ENCODE results near the gene ZNF280A. TPM values are rescaled to one million over a fixed set of nuclear protein-coding genes. Genes with fewer than 3 reads are reported as not detected.

The ZNF280A gene
- total RNA-seq: not detected

GRCh38 chr22:22520020-22520656 lies at the start of gene ZNF280A:
TSS of gene ZNF280A (minus strand) at chr22:22520270. CDS start at chr22:22515630, 4,640 bp downstream.
- ChIA-PET POLR2A (no interaction called here), CTCF (interaction anchor here (1.2 kb wide), 1 partner anchor 11 kb away, joined by 6 read pairs; the partner anchor contains the start of gene ZNF280B)
- Mint-ChIP-seq H3K27me3 (peaks cover 31% of the 10 kb centered on the region), H3K27ac (no peak within 1 kb of the TSS), H3K4me3 (no peak within 1 kb of the TSS), H3K4me1 (peaks cover 4% of the 10 kb centered on the region), H3K36me3 (ENCODE audit: low read depth) (no peaks in the 10 kb centered on the region), H3K9me3 (no peaks in the 10 kb centered on the region)
- DNase-seq: no peak

DNA sequence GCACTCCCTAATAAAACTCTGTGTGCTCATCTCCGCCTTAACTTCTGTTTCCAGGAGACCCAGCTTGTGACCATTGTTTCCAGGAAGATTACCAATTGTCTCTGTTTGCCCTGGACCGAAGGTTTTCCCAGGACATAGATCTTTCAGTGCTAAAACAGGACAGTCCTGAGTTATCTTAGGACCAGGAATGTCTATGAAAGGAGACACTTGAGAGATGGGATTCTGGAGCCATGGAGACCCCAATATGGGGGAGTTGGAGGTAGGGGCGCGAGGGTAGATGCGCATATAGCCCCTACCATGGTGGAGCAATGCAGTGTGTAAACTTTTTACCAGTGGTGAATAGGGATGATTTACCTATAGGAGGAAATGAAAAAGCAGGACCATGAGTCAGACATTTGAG lies 49.1 kb upstream of the ZNF280A start:
- Mint-ChIP-seq H3K27me3 (peaks cover 40% of the 10 kb centered on the region), H3K27ac (no peak overlapping the region), H3K9me3 (no peaks in the 10 kb centered on the region), H3K36me3 (ENCODE audit: low read depth) (no peaks in the 10 kb centered on the region), H3K4me3 (no peak overlapping the region), H3K4me1 (no peaks in the 10 kb centered on the region)
- POLR2A ChIA-PET: no interaction called here
- no peak for DNase-seq
- CTCF ChIA-PET: no interaction called here

- POLR2A ChIA-PET: no interaction called here
- H3K4me3 Mint-ChIP-seq: no peak overlapping the region
- H3K27me3 Mint-ChIP-seq: peaks cover 27% of the 10 kb centered on the region
- CTCF ChIA-PET: interaction anchor here (0.8 to 1.0 kb wide), 2 partner anchors 11 to 20 kb away, joined by 3 read pairs; no protein-coding TSS in a partner anchor
- H3K4me1 Mint-ChIP-seq: no peaks in the 10 kb centered on the region
- DNase-seq: no peak
- H3K27ac Mint-ChIP-seq: no peak overlapping the region
- no peaks in the 10 kb centered on the region for H3K36me3 Mint-ChIP-seq (ENCODE audit: low read depth)
- no peaks in the 10 kb centered on the region for H3K9me3 Mint-ChIP-seq
These were observed 45.9 kb upstream of the ZNF280A start for GRCh38 chr22:22565981-22566380.

GRCh38 chr22:22558972-22559603 lies 39.0 kb upstream of the ZNF280A start, which contains the start of gene PRAME:
TSS of gene PRAME (minus strand) at chr22:22559265. CDS start at chr22:22556832, 2,433 bp downstream.
- DNase-seq: peak; percentile 81
- Mint-ChIP-seq H3K27ac (no peak within 1 kb of the TSS), H3K9me3 (no peaks in the 10 kb centered on the region), H3K36me3 (ENCODE audit: low read depth) (no peaks in the 10 kb centered on the region), H3K4me1 (peaks cover 4% of the 10 kb centered on the region), H3K27me3 (peaks cover 2% of the 10 kb centered on the region), H3K4me3 (no peak within 1 kb of the TSS)
- POLR2A ChIA-PET: no interaction called here
- CTCF ChIA-PET: interaction anchor here (0.6 to 1.9 kb wide), 9 partner anchors 8 to 55 kb away, joined by 3 to 9 read pairs (median 4); partner anchors contain the start of gene ZNF280B

DNA sequence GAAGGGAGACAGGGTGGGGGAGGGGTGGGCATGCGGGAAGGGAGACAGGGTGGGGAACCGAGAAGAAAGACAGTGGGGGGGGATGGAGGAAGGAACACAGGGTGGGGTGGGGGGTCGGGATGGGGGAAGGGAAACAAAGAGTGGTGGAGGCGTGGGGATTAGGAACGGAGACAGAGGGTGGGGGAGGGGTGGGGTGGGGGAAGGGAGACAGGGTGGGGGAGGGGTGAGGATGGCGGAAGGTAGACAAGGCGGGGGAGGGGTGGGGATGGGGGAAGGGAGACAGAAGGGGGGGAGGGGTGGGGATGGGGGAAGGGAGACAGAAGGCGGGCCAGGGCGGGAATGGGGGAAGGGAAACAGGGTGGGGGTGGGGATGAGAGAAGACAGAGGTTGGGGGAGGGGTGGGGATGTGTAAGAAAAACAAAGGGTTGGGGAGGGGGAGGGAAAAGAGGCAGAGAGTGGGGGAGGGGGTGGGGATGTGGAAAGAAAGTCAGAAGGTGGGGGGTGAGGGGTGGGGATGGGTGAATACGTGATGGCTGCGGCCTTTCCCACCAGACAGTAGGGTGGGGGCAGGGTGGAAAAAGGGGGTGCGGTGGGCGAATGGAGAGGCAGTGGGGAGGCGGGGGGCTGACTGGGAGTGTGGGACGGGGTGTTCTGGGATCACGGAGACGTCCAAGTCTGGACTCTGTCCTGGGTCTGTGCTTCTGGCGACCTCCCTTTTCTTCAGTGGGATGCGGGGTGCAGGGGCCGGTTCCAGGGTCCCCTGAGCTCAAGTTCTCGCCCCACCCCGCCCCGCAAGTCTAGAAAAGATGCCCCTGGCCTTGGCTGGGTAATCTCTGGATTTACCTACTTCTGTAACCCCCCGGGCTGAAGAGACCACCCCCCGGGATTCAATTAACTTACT lies 38.3 kb upstream of the ZNF280A start:
- Mint-ChIP-seq H3K36me3 (ENCODE audit: low read depth) (no peaks in the 10 kb centered on the region), H3K27ac (no peak overlapping the region), H3K9me3 (no peaks in the 10 kb centered on the region), H3K4me3 (no peak overlapping the region), H3K4me1 (peaks cover 4% of the 10 kb centered on the region), H3K27me3 (peaks cover 2% of the 10 kb centered on the region)
- DNase-seq: no peak
- ChIA-PET POLR2A (no interaction called here), CTCF (interaction anchor here (1.0 to 1.9 kb wide), 7 partner anchors 9 to 54 kb away, joined by 3 to 9 read pairs (median 4); no protein-coding TSS in a partner anchor)

- H3K4me3 Mint-ChIP-seq: no peak overlapping the region
- CTCF ChIA-PET: no interaction called here
- peaks cover 4% of the 10 kb centered on the region for H3K4me1 Mint-ChIP-seq
- H3K36me3 Mint-ChIP-seq (ENCODE audit: low read depth): no peaks in the 10 kb centered on the region
- DNase-seq: no peak
- no peaks in the 10 kb centered on the region for H3K27me3 Mint-ChIP-seq
- POLR2A ChIA-PET: no interaction called here
- H3K9me3 Mint-ChIP-seq: no peaks in the 10 kb centered on the region
- no peak overlapping the region for H3K27ac Mint-ChIP-seq
These were observed 37.2 kb upstream of the ZNF280A start for GRCh38 chr22:22556995-22557925.

DNA sequence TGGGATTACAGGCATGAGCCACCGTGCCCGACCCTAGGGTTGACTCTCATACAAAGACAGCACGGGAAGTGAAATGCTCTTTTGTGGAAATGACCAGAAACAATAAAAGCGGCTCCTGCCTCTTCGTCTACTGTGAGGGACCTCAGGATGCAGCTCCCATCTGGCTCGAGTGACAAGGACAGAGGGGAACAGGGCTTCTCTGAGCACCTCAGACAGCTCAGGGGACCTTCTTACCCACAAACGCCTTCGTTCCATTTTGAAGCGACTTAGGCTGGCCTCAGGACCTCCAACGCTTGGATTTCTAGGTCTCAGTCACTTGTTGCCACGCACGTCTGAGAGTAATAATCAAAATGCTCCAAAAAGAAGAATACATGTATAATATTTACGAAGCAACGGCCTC lies 36.5 kb upstream of the ZNF280A start:
- CTCF ChIA-PET: no interaction called here
- Mint-ChIP-seq H3K27me3 (no peaks in the 10 kb centered on the region), H3K36me3 (ENCODE audit: low read depth) (no peaks in the 10 kb centered on the region)

GRCh38 chr22:22555596-22555995 lies 35.5 kb upstream of the ZNF280A start:
- ChIA-PET POLR2A (no interaction called here), CTCF (interaction anchor here (0.7 kb wide), 1 partner anchor 83 kb away, joined by 3 read pairs; no protein-coding TSS in a partner anchor)
- Mint-ChIP-seq H3K9me3 (no peaks in the 10 kb centered on the region), H3K27ac (no peak overlapping the region), H3K4me3 (no peak overlapping the region), H3K27me3 (no peaks in the 10 kb centered on the region), H3K36me3 (ENCODE audit: low read depth) (no peaks in the 10 kb centered on the region), H3K4me1 (peaks cover 4% of the 10 kb centered on the region)
- DNase-seq: no peak

More for the DNA sequence above, 36.5 kb upstream of the ZNF280A start:
- peaks cover 4% of the 10 kb centered on the region for H3K4me1 Mint-ChIP-seq
- no peaks in the 10 kb centered on the region for H3K9me3 Mint-ChIP-seq
- H3K4me3 Mint-ChIP-seq: no peak overlapping the region
- POLR2A ChIA-PET: no interaction called here
- no peak overlapping the region for H3K27ac Mint-ChIP-seq
- DNase-seq: no peak

GRCh38 chr22:22554587-22555284 lies 34.7 kb upstream of the ZNF280A start:
- no peak for DNase-seq
- Mint-ChIP-seq H3K27ac (no peak overlapping the region), H3K27me3 (peaks cover 2% of the 10 kb centered on the region), H3K36me3 (ENCODE audit: low read depth) (no peaks in the 10 kb centered on the region), H3K4me1 (peaks cover 4% of the 10 kb centered on the region), H3K4me3 (no peak overlapping the region), H3K9me3 (no peaks in the 10 kb centered on the region)
- POLR2A ChIA-PET: no interaction called here
- CTCF ChIA-PET: interaction anchor here (0.7 kb wide), 1 partner anchor 10 kb away, joined by 3 read pairs; no protein-coding TSS in a partner anchor

DNA sequence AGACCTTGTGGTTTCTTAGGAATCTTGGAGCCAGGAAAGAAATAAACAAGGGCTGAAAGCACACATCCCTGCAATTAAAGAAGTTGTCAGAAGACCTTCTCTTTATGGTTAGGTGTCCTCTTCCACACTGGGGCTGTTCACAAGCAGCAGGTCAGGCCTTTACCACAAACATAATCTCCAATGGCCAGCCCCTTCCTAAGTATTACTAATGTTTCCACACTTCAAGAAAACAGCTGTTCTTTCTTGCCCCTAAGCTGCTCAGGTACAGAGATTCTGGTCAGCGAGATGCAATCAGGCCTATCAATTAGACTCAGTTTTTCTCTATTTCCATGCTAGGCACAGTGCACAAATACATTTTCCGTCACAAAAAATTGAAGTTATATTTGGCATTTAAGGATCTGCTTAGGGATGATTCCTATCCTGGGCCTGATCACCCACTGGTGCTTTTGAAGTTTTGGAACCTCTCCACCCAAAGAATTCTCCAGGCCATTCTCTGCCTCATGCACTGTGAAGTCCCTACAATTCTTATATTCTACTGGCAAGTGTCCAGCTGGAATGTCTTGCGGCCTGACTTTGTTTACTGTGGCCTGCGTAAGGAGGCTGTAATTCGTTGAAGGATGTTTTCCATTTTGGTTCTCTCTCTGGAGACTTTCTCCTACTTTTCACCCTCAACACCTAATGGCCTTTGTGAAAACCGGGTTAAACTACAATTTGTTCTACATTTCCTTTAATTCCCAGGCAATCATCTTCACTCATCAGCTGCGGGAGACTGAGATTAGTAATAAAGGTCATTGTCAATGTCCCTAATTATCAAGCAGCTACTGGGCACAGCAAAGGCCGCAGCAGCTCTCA lies 33.9 kb upstream of the ZNF280A start:
- POLR2A ChIA-PET: no interaction called here
- H3K27ac Mint-ChIP-seq: no peak overlapping the region
- peaks cover under 1% of the 10 kb centered on the region for H3K4me1 Mint-ChIP-seq
- H3K4me3 Mint-ChIP-seq: no peak overlapping the region
- no peaks in the 10 kb centered on the region for H3K36me3 Mint-ChIP-seq (ENCODE audit: low read depth)
- CTCF ChIA-PET: interaction anchor here (0.7 kb wide), 1 partner anchor 9 kb away, joined by 3 read pairs; no protein-coding TSS in a partner anchor
- no peak for DNase-seq
- peaks cover 3% of the 10 kb centered on the region for H3K27me3 Mint-ChIP-seq
- H3K9me3 Mint-ChIP-seq: no peaks in the 10 kb centered on the region

DNA sequence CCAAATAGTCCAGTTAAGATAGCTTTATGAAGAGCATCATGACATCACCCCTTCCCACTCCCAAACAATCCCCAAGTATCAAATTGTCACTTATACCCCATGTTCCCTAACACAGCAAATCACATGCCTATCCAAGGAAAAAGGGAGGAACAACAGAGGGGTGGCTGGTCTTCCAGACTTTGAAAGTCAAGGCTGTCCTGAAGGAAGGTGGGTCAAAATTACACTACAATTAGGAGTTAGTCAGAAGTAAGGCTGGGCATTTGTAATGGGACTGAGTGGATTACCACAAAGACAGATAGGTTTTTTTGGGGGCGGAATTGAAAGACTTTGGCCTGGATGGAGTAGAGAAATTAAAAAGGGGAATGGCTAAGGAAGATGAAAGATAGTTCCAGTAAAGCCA lies 33.1 kb upstream of the ZNF280A start:
- CTCF ChIA-PET: no interaction called here
- H3K27ac Mint-ChIP-seq: no peak overlapping the region
- peaks cover 3% of the 10 kb centered on the region for H3K27me3 Mint-ChIP-seq

More for the DNA sequence above, 33.1 kb upstream of the ZNF280A start:
- no peaks in the 10 kb centered on the region for H3K36me3 Mint-ChIP-seq (ENCODE audit: low read depth)
- H3K9me3 Mint-ChIP-seq: no peaks in the 10 kb centered on the region
- H3K4me3 Mint-ChIP-seq: no peak overlapping the region
- H3K4me1 Mint-ChIP-seq: no peaks in the 10 kb centered on the region
- no peak for DNase-seq
- POLR2A ChIA-PET: no interaction called here
